ENCODE data around the gene RBFA.

DNA sequence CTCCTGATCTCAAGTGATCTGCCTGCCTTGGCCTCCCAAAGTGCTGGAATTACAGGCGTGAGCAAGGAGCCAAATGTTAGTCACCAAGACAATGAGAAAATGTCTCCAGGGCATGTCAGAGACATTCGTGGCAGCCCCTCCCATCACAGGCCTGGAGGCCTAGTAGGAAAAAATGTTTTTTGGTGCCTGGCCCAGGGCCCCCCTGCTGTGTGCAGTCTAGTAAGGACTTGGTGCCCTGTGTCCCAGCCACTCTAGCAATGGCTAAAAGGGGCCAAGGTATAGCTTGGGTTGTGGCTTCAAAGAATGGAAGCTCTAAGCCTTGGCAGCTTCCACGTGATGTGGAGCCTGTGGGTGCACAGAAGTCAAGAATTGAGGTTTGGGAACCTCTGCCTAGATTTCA lies 33.4 kb upstream of the RBFA start:
- TF ChIP-seq, protein P1, sequence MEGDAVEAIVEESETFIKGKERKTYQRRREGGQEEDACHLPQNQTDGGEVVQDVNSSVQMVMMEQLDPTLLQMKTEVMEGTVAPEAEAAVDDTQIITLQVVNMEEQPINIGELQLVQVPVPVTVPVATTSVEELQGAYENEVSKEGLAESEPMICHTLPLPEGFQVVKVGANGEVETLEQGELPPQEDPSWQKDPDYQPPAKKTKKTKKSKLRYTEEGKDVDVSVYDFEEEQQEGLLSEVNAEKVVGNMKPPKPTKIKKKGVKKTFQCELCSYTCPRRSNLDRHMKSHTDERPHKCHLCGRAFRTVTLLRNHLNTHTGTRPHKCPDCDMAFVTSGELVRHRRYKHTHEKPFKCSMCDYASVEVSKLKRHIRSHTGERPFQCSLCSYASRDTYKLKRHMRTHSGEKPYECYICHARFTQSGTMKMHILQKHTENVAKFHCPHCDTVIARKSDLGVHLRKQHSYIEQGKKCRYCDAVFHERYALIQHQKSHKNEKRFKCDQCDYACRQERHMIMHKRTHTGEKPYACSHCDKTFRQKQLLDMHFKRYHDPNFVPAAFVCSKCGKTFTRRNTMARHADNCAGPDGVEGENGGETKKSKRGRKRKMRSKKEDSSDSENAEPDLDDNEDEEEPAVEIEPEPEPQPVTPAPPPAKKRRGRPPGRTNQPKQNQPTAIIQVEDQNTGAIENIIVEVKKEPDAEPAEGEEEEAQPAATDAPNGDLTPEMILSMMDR (IDR thresholded peaks at IDR 0.05; ENCODE audit: poor library complexity) = no peak
- no peak for TF ChIP-seq EZH2 (IDR thresholded peaks at IDR 0.05; ENCODE audit: borderline replicate concordance)
